ENCODE data around the gene LRAT. TPM values are rescaled to one million over a fixed set of nuclear protein-coding genes. Genes with fewer than 3 reads are reported as not detected.

The LRAT gene
- total and polyA plus RNA-seq, 10 of the 15 experiments (the other 5 are each of a cell fraction or from before 2014, with no cell fraction given): 0.07 to 0.08 TPM; not detected in 8

DNA sequence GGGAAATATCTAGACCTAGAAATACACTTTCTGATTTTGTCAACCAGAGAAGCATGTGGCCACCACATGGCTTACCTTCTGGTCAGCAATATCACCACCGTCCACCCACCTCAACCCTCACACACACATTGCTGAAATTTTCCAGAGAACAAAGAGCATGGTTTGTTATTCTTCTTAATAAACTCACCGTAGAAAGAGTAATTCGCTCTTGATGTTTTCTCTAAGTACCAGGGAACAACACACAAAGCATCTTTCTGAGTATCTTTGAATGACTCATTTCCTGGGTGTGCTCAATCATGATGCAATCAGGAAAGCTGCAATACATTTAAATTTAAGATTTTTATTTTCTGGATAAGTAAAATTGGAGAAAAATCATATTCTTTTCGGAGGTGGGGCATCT is 24.7 kb upstream of the LRAT start (continued):
- TF ChIP-seq, protein P1, sequence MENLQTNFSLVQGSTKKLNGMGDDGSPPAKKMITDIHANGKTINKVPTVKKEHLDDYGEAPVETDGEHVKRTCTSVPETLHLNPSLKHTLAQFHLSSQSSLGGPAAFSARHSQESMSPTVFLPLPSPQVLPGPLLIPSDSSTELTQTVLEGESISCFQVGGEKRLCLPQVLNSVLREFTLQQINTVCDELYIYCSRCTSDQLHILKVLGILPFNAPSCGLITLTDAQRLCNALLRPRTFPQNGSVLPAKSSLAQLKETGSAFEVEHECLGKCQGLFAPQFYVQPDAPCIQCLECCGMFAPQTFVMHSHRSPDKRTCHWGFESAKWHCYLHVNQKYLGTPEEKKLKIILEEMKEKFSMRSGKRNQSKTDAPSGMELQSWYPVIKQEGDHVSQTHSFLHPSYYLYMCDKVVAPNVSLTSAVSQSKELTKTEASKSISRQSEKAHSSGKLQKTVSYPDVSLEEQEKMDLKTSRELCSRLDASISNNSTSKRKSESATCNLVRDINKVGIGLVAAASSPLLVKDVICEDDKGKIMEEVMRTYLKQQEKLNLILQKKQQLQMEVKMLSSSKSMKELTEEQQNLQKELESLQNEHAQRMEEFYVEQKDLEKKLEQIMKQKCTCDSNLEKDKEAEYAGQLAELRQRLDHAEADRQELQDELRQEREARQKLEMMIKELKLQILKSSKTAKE (IDR thresholded peaks at IDR 0.05; ENCODE audit: low read depth, poor library complexity, severe bottlenecking): no peak

GRCh38 chr4:154720123-154720522 is 23.7 kb upstream of the LRAT start:
- BruUV-seq (replicated peaks): no TSS peak
- H3K27ac ChIP-seq (ENCODE audit: control insufficient read depth, insufficient read depth): no peak overlapping the region
- FAIRE-seq: no peak
- no peak overlapping the region for H3K4me2 ChIP-seq (ENCODE audit: control insufficient read depth, insufficient read depth)
- H3K79me2 ChIP-seq (ENCODE audit: control insufficient read depth, insufficient read depth, low read length): no peaks in the 10 kb centered on the region
- H3K4me1 ChIP-seq (ENCODE audit: control insufficient read depth, insufficient read depth, low read length): no peaks in the 10 kb centered on the region
- ChIA-PET RAD21 (ENCODE audit: unreplicated experiment) (no interaction called here), SMC1A (ENCODE audit: uncharacterized antibody, unreplicated experiment) (no interaction called here), POLR2A (no interaction called here), CTCF (interaction anchor here (1.2 kb wide), 1 partner anchor 9 kb away, joined by 3 read pairs; no protein-coding TSS in a partner anchor)
- no peak overlapping the region for H2AFZ ChIP-seq (ENCODE audit: control insufficient read depth, low read depth, low read length)
- H4K20me1 ChIP-seq (ENCODE audit: control insufficient read depth, insufficient read depth): no peaks in the 10 kb centered on the region
- no peak overlapping the region for H3K9ac ChIP-seq (ENCODE audit: control insufficient read depth, insufficient read depth, low read length)
- no peaks in the 10 kb centered on the region for H3K36me3 ChIP-seq (ENCODE audit: control insufficient read depth in 2 of 2, insufficient read depth in 2 of 2, low read length in 1 of 2)
- peak; percentile 84 for ATAC-seq
- intact Hi-C loops (cut with micrococcal nuclease; ENCODE audit: unreplicated experiment): no loop called here
- no peak for TF ChIP-seq NFYB (IDR thresholded peaks at IDR 0.05; ENCODE audit: insufficient read depth, low read depth, low read length)
- no peak for TF ChIP-seq ESRRA (IDR thresholded peaks at IDR 0.05; ENCODE audit: low read length)
- no peak for DNase-seq (ENCODE audit: low read depth, low spot score)
- no peak overlapping the region for H3K4me3 ChIP-seq
- WGBS (ENCODE audit: insufficient coverage, insufficient replicate concordance, low lambda C conversion rate, missing lambda C conversion rate): 0% methylated on average over 2 of the region's 2 CpGs
- in situ Hi-C loops (cut with MboI): no loop called here
- no peaks in the 10 kb centered on the region for H3K9me3 ChIP-seq (replicated peaks; ENCODE audit: control insufficient read depth, insufficient read depth, low read length)
- H3K27me3 ChIP-seq (replicated peaks in 1 of 2; ENCODE audit: control insufficient read depth in 2 of 2, insufficient read depth in 2 of 2, low read length in 1 of 2): no peaks in the 10 kb centered on the region

Measured in GM12878 (cell line).